Uterus (tissue), 4 donors: ENCODE results near the gene NFKBIZ. TPM values are rescaled to one million over a fixed set of nuclear protein-coding genes. Genes with fewer than 3 reads are reported as not detected.
A peak's percentile ranks its signal among the peaks of the same experiment; 100 is the strongest.

Source experiments
- DNase-seq, 2 donors: peaks; one replicate each; pipeline ENCODE4 v3.0.0-alpha.2; 2019 to 2020
- H3K27ac ChIP-seq, 2 donors: fragments of 200-600 bp; sonication (generic); 1 replicate in 1 of 2; 2 replicates in 1 of 2; pipeline ENCODE4 v1.5.1; 2016 to 2018
- H3K27me3 ChIP-seq, 2 donors: fragments of 200-600 bp; sonication (generic); one replicate each; pipeline ENCODE4 v1.5.1; 2018 to 2019; ENCODE audit warnings: control low read depth in 1 of 2
- H3K36me3 ChIP-seq, 2 donors: fragments of 200-600 bp; sonication (generic); one replicate each; pipeline ENCODE4 v1.5.1; 2019; ENCODE audit warnings: control low read depth in 1 of 2
- H3K4me1 ChIP-seq, 2 donors: fragments of 200-600 bp; sonication (generic); one replicate each; pipeline ENCODE4 v1.5.1; 2018 to 2019; ENCODE audit warnings: control low read depth in 1 of 2
- H3K4me3 ChIP-seq, 2 donors: fragments of 200-600 bp; sonication (generic); 1 replicate in 1 of 2; 2 replicates in 1 of 2; pipeline ENCODE4 v1.5.1; 2018 to 2019; ENCODE audit warnings: mild to moderate bottlenecking in 1 of 2
- H3K9me3 ChIP-seq, 2 donors: fragments of 200-600 bp; sonication (generic); one replicate each; pipeline ENCODE4 v1.5.1; 2019; ENCODE audit warnings: control low read depth in 1 of 2
- CTCF ChIP-seq, 4 experiments: fragments of 200-600 bp in 2 of 4; fragments of 450-650 bp in 2 of 4; sonication (generic) in 2 of 4; IDR thresholded peaks; one replicate each; pipeline ENCODE4 v1.5.1; 2016 to 2019; ENCODE audit warnings: antibody characterized with exemption in 4 of 4, mild to moderate bottlenecking in 2 of 4, moderate library complexity in 1 of 4
- POLR2A ChIP-seq, 2 donors: fragments of 450-650 bp; IDR thresholded peaks; one replicate each; pipeline ENCODE4 v1.6.1; 2016; ENCODE audit warnings: antibody characterized with exemption in 2 of 2, mild to moderate bottlenecking in 1 of 2, moderate library complexity in 1 of 2
- intact Hi-C: fragments of 100-400 bp; cut with DNase I; formaldehyde crosslinking; loops from one replicate; pipeline ENCODE4 v1.15.1; 2023; ENCODE audit warnings: low total_unique reads
- total RNA-seq, 4 donors: library from RNA; depleted of rRNA in 3 of 4; stranded (reverse); fragments of >200 nt in 3 of 4; gene quantifications; one replicate each; pipeline versions ENCODE4 v1.1.0 to v1.2.4, GENCODE V29; 2014 to 2023
- donor health status: DM: yes; HTN: yes; CAD: no.

The NFKBIZ gene
- total RNA-seq, 4 donors from 2014 or later: 10.2 to 119 (median 58.9) TPM

GRCh38 chr3:101845425-101845824, 3.9 kb upstream of the NFKBIZ start:
- intact Hi-C loops: no loop called here
- H3K9me3 ChIP-seq: no peaks in the 10 kb centered on the region
- DNase-seq: no peak

GRCh38 chr3:101846709-101847108, 2.6 kb upstream of the NFKBIZ start:
- Histone ChIP-seq H3K27me3 (no peaks in the 10 kb centered on the region), H3K4me3 (no peak overlapping the region), H3K9me3 (no peaks in the 10 kb centered on the region), H3K4me1 (no peaks in the 10 kb centered on the region), H3K27ac (no peak overlapping the region), H3K36me3 (no peaks in the 10 kb centered on the region)
- intact Hi-C loops: no loop called here
- TF ChIP-seq POLR2A (IDR thresholded peaks at IDR 0.05) (no peak), CTCF (IDR thresholded peaks at IDR 0.05) (no peak)
- DNase-seq: no peak

More at GRCh38 chr3:101845425-101845824, 3.9 kb upstream of the NFKBIZ start:
- Histone ChIP-seq H3K36me3 (no peaks in the 10 kb centered on the region), H3K27me3 (no peaks in the 10 kb centered on the region), H3K27ac (no peak overlapping the region), H3K4me1 (no peaks in the 10 kb centered on the region), H3K4me3 (no peak overlapping the region)
- TF ChIP-seq POLR2A (IDR thresholded peaks at IDR 0.05) (no peak), CTCF (IDR thresholded peaks at IDR 0.05) (no peak)

- no peak overlapping the region for H3K4me3 ChIP-seq
- intact Hi-C loops: no loop called here
- H3K27me3 ChIP-seq: no peaks in the 10 kb centered on the region
- DNase-seq: no peak
- no peaks in the 10 kb centered on the region for H3K36me3 ChIP-seq
- no peak for TF ChIP-seq CTCF (IDR thresholded peaks at IDR 0.05)
- TF ChIP-seq POLR2A (IDR thresholded peaks at IDR 0.05): no peak
- no peaks in the 10 kb centered on the region for H3K9me3 ChIP-seq
- H3K4me1 ChIP-seq: no peaks in the 10 kb centered on the region
- no peak overlapping the region for H3K27ac ChIP-seq
These were observed 2.0 kb upstream of the NFKBIZ start for GRCh38 chr3:101847328-101847727.

GRCh38 chr3:101848326-101848725, 988 bp upstream of the NFKBIZ start:
- peak overlapping the region; percentile 94 to 98 for H3K27ac ChIP-seq
- H3K4me3 ChIP-seq: peak overlapping the region; percentile 33 to 90
- TF ChIP-seq CTCF (IDR thresholded peaks at IDR 0.05) (no peak), POLR2A (IDR thresholded peaks at IDR 0.05) (no peak)
- H3K9me3 ChIP-seq: no peaks in the 10 kb centered on the region
- no peaks in the 10 kb centered on the region for H3K36me3 ChIP-seq
- DNase-seq: no peak
- no peaks in the 10 kb centered on the region for H3K27me3 ChIP-seq
- intact Hi-C loops: no loop called here
- peaks cover 0 to 3% of the 10 kb centered on the region in 2 donors for H3K4me1 ChIP-seq

- Histone ChIP-seq H3K4me1 (peaks cover 0 to 8% of the 10 kb centered on the region in 2 donors), H3K27ac (peak overlapping the region; percentile 94 to 98), H3K4me3 (peak overlapping the region; percentile 87 to 90), H3K27me3 (no peaks in the 10 kb centered on the region), H3K9me3 (no peaks in the 10 kb centered on the region), H3K36me3 (no peaks in the 10 kb centered on the region)
- TF ChIP-seq CTCF (IDR thresholded peaks at IDR 0.05): peak in 1 of 4 experiments; percentile 4
- TF ChIP-seq POLR2A (IDR thresholded peaks at IDR 0.05): no peak
- intact Hi-C loops: no loop called here
- peak; percentile 39 to 59 for DNase-seq
These were observed 466 bp downstream of the NFKBIZ start for GRCh38 chr3:101849714-101850245.
